Prostate gland (tissue), 2 donors: ENCODE measurements around the gene FBXL13.

ENCODE experiments used
- CTCF ChIP-seq, 4 experiments: fragments of 200-600 bp in 2 of 4; fragments of 450-650 bp in 2 of 4; sonication (generic) in 2 of 4; IDR thresholded peaks; 1 replicate in 3 of 4; 2 replicates in 1 of 4; pipeline ENCODE4 v1.5.1; 2016 to 2019; ENCODE audit warnings: antibody characterized with exemption in 4 of 4, mild to moderate bottlenecking in 2 of 4, moderate library complexity in 2 of 4
- POLR2AphosphoS5 ChIP-seq: sonication (generic); formaldehyde crosslinking; IDR thresholded peaks from one replicate; pipeline ENCODE4 v1.6.1; 2017; ENCODE audit warnings: antibody characterized with exemption

GRCh38 chr7:102953406-102953805 lies 121.2 kb downstream of the FBXL13 start:
- TF ChIP-seq POLR2AphosphoS5 (no peak), CTCF (IDR thresholded peaks at IDR 0.05) (no peak)
